Activated T-helper 17 cell treated with anti-CD3 and anti-CD28 coated beads, Interleukin-2, amount 50 U/mL, for 72 hours (primary cell): Measurements from ENCODE around the gene PRKN. TPM values are rescaled to one million over a fixed set of nuclear protein-coding genes. Genes with fewer than 3 reads are reported as not detected.

Experiments
- ATAC-seq: fragments of 150-1000 bp; cut with Tn5 transposase; replicated peaks from 2 replicates; pipeline ENCODE4 v1.10.0; 2021; ENCODE audit warnings: mild to moderate bottlenecking, moderate library complexity
- H3K27ac Mint-ChIP-seq: one replicate; pipeline ENCODE4 v1.8.0; 2022; ENCODE audit warnings: mixed read lengths
- H3K27me3 Mint-ChIP-seq: one replicate; pipeline ENCODE4 v1.8.0; 2022; ENCODE audit warnings: mixed read lengths
- H3K36me3 Mint-ChIP-seq: one replicate; pipeline ENCODE4 v1.8.0; 2022; ENCODE audit warnings: low read depth, mild to moderate bottlenecking, mixed read lengths
- H3K4me1 Mint-ChIP-seq: one replicate; pipeline ENCODE4 v1.8.0; 2022; ENCODE audit warnings: mixed read lengths
- H3K4me3 Mint-ChIP-seq: one replicate; pipeline ENCODE4 v1.8.0; 2022; ENCODE audit warnings: mild to moderate bottlenecking, mixed read lengths
- H3K9me3 Mint-ChIP-seq: one replicate; pipeline ENCODE4 v1.8.0; 2022; ENCODE audit warnings: mixed read lengths
- total RNA-seq, 2 donors: library from RNA; stranded (reverse); gene quantifications; one replicate each; pipeline ENCODE4 v1.2.3, GENCODE V29; 2022

The PRKN gene
- total RNA-seq, 2 donors from 2014 or later, result 0.84 to 0.87 TPM

- ATAC-seq, result no peak
- no peaks in the 10 kb centered on the region for H3K36me3 Mint-ChIP-seq
- no peaks in the 10 kb centered on the region for H3K27me3 Mint-ChIP-seq
- H3K9me3 Mint-ChIP-seq, result no peaks in the 10 kb centered on the region
- H3K4me1 Mint-ChIP-seq, result no peaks in the 10 kb centered on the region
- H3K27ac Mint-ChIP-seq, result no peak overlapping the region
- H3K4me3 Mint-ChIP-seq, result no peak overlapping the region
These were observed 554.1 kb downstream of the PRKN start for GRCh38 chr6:162173466-162173865.

GRCh38 chr6:162165479-162165878 lies 562.1 kb downstream of the PRKN start:
- Mint-ChIP-seq H3K27me3 (no peaks in the 10 kb centered on the region), H3K4me3 (no peak overlapping the region), H3K27ac (no peak overlapping the region), H3K36me3 (no peaks in the 10 kb centered on the region), H3K4me1 (no peaks in the 10 kb centered on the region), H3K9me3 (no peaks in the 10 kb centered on the region)
- no peak for ATAC-seq

GRCh38 chr6:162157167-162157870 lies 570.2 kb downstream of the PRKN start:
- Mint-ChIP-seq H3K4me1 (no peaks in the 10 kb centered on the region), H3K4me3 (no peak overlapping the region), H3K27me3 (no peaks in the 10 kb centered on the region), H3K27ac (no peak overlapping the region), H3K9me3 (no peaks in the 10 kb centered on the region), H3K36me3 (no peaks in the 10 kb centered on the region)
- ATAC-seq, result no peak

GRCh38 chr6:162156146-162156545 lies 571.4 kb downstream of the PRKN start:
- no peak for ATAC-seq
- no peaks in the 10 kb centered on the region for H3K9me3 Mint-ChIP-seq

GRCh38 chr6:162154930-162155329 lies 572.6 kb downstream of the PRKN start:
- Mint-ChIP-seq H3K36me3 (no peaks in the 10 kb centered on the region), H3K4me3 (no peak overlapping the region), H3K4me1 (peaks cover 4% of the 10 kb centered on the region), H3K27ac (no peak overlapping the region), H3K27me3 (no peaks in the 10 kb centered on the region), H3K9me3 (no peaks in the 10 kb centered on the region)
- no peak for ATAC-seq

More at GRCh38 chr6:162156146-162156545, 571.4 kb downstream of the PRKN start:
- no peak overlapping the region for H3K4me3 Mint-ChIP-seq
- H3K27me3 Mint-ChIP-seq, result no peaks in the 10 kb centered on the region
- no peaks in the 10 kb centered on the region for H3K36me3 Mint-ChIP-seq
- H3K4me1 Mint-ChIP-seq, result no peaks in the 10 kb centered on the region
- H3K27ac Mint-ChIP-seq, result no peak overlapping the region

- no peaks in the 10 kb centered on the region for H3K36me3 Mint-ChIP-seq
- ATAC-seq, result no peak
- H3K4me1 Mint-ChIP-seq, result peaks cover 4% of the 10 kb centered on the region
- H3K27me3 Mint-ChIP-seq, result no peaks in the 10 kb centered on the region
- H3K27ac Mint-ChIP-seq, result no peak overlapping the region
- H3K4me3 Mint-ChIP-seq, result no peak overlapping the region
- peaks cover 5% of the 10 kb centered on the region for H3K9me3 Mint-ChIP-seq
These were observed 573.6 kb downstream of the PRKN start for GRCh38 chr6:162154001-162154400.

GRCh38 chr6:162153120-162153519 lies 574.4 kb downstream of the PRKN start:
- H3K9me3 Mint-ChIP-seq, result peaks cover 5% of the 10 kb centered on the region
- H3K36me3 Mint-ChIP-seq, result no peaks in the 10 kb centered on the region
- no peaks in the 10 kb centered on the region for H3K27me3 Mint-ChIP-seq
- no peak for ATAC-seq
- no peak overlapping the region for H3K27ac Mint-ChIP-seq
- peaks cover 4% of the 10 kb centered on the region for H3K4me1 Mint-ChIP-seq
- no peak overlapping the region for H3K4me3 Mint-ChIP-seq

GRCh38 chr6:162151021-162151665 lies 576.4 kb downstream of the PRKN start:
- Mint-ChIP-seq H3K9me3 (peaks cover 5% of the 10 kb centered on the region), H3K36me3 (no peaks in the 10 kb centered on the region), H3K4me1 (peaks cover 4% of the 10 kb centered on the region), H3K4me3 (no peak overlapping the region), H3K27me3 (no peaks in the 10 kb centered on the region), H3K27ac (no peak overlapping the region)
- no peak for ATAC-seq

- H3K36me3 Mint-ChIP-seq, result no peaks in the 10 kb centered on the region
- no peak overlapping the region for H3K4me3 Mint-ChIP-seq
- H3K27ac Mint-ChIP-seq, result no peak overlapping the region
- ATAC-seq, result no peak
- H3K4me1 Mint-ChIP-seq, result peaks cover 4% of the 10 kb centered on the region
- H3K9me3 Mint-ChIP-seq, result peaks cover 5% of the 10 kb centered on the region
- H3K27me3 Mint-ChIP-seq, result no peaks in the 10 kb centered on the region
These were observed 577.3 kb downstream of the PRKN start for GRCh38 chr6:162150295-162150694.

- Mint-ChIP-seq H3K4me3 (no peak overlapping the region), H3K27me3 (no peaks in the 10 kb centered on the region), H3K36me3 (no peaks in the 10 kb centered on the region), H3K9me3 (peaks cover 5% of the 10 kb centered on the region), H3K27ac (no peak overlapping the region), H3K4me1 (peaks cover 4% of the 10 kb centered on the region)
- no peak for ATAC-seq
These were observed 577.8 kb downstream of the PRKN start for GRCh38 chr6:162149786-162150185.

GRCh38 chr6:162147805-162148204 lies 579.8 kb downstream of the PRKN start:
- Mint-ChIP-seq H3K4me3 (no peak overlapping the region), H3K27me3 (no peaks in the 10 kb centered on the region), H3K4me1 (peaks cover 4% of the 10 kb centered on the region), H3K36me3 (no peaks in the 10 kb centered on the region), H3K9me3 (peaks cover 8% of the 10 kb centered on the region), H3K27ac (no peak overlapping the region)
- no peak for ATAC-seq

- H3K4me1 Mint-ChIP-seq, result peaks cover 4% of the 10 kb centered on the region
- H3K4me3 Mint-ChIP-seq, result no peak overlapping the region
- no peak overlapping the region for H3K27ac Mint-ChIP-seq
- ATAC-seq, result no peak
- H3K27me3 Mint-ChIP-seq, result no peaks in the 10 kb centered on the region
- H3K36me3 Mint-ChIP-seq, result no peaks in the 10 kb centered on the region
- peaks cover 8% of the 10 kb centered on the region for H3K9me3 Mint-ChIP-seq
These were observed 580.3 kb downstream of the PRKN start for GRCh38 chr6:162147281-162147680.

- H3K36me3 Mint-ChIP-seq, result no peaks in the 10 kb centered on the region
- H3K27me3 Mint-ChIP-seq, result no peaks in the 10 kb centered on the region
- H3K4me3 Mint-ChIP-seq, result no peak overlapping the region
- ATAC-seq, result no peak
- H3K4me1 Mint-ChIP-seq, result no peaks in the 10 kb centered on the region
- peaks cover 24% of the 10 kb centered on the region for H3K9me3 Mint-ChIP-seq
- H3K27ac Mint-ChIP-seq, result no peak overlapping the region
These were observed 587.2 kb downstream of the PRKN start for GRCh38 chr6:162140251-162140852.

GRCh38 chr6:162125659-162126058 lies 601.9 kb downstream of the PRKN start:
- H3K27ac Mint-ChIP-seq, result no peak overlapping the region
- peaks cover 6% of the 10 kb centered on the region for H3K9me3 Mint-ChIP-seq
- no peak for ATAC-seq
- H3K36me3 Mint-ChIP-seq, result no peaks in the 10 kb centered on the region
- H3K4me1 Mint-ChIP-seq, result no peaks in the 10 kb centered on the region
- H3K4me3 Mint-ChIP-seq, result no peak overlapping the region
- no peaks in the 10 kb centered on the region for H3K27me3 Mint-ChIP-seq
